GM12872 (cell line): Measurements from ENCODE around the gene SNPH.

Source experiments
- TF ChIP-seq, protein P1 (sequence below): IDR thresholded peaks from 3 replicates; pipeline ENCODE4 v1.5.1; 2011; ENCODE audit warnings: low read depth, mild to moderate bottlenecking, low read length, moderate library complexity; ENCODE audit not compliant: insufficient read depth

Gene SNPH

GRCh38 chr20:1331101-1331500 is 65.0 kb downstream of the SNPH start:
- TF ChIP-seq, protein P1, sequence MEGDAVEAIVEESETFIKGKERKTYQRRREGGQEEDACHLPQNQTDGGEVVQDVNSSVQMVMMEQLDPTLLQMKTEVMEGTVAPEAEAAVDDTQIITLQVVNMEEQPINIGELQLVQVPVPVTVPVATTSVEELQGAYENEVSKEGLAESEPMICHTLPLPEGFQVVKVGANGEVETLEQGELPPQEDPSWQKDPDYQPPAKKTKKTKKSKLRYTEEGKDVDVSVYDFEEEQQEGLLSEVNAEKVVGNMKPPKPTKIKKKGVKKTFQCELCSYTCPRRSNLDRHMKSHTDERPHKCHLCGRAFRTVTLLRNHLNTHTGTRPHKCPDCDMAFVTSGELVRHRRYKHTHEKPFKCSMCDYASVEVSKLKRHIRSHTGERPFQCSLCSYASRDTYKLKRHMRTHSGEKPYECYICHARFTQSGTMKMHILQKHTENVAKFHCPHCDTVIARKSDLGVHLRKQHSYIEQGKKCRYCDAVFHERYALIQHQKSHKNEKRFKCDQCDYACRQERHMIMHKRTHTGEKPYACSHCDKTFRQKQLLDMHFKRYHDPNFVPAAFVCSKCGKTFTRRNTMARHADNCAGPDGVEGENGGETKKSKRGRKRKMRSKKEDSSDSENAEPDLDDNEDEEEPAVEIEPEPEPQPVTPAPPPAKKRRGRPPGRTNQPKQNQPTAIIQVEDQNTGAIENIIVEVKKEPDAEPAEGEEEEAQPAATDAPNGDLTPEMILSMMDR, result no peak

DNA sequence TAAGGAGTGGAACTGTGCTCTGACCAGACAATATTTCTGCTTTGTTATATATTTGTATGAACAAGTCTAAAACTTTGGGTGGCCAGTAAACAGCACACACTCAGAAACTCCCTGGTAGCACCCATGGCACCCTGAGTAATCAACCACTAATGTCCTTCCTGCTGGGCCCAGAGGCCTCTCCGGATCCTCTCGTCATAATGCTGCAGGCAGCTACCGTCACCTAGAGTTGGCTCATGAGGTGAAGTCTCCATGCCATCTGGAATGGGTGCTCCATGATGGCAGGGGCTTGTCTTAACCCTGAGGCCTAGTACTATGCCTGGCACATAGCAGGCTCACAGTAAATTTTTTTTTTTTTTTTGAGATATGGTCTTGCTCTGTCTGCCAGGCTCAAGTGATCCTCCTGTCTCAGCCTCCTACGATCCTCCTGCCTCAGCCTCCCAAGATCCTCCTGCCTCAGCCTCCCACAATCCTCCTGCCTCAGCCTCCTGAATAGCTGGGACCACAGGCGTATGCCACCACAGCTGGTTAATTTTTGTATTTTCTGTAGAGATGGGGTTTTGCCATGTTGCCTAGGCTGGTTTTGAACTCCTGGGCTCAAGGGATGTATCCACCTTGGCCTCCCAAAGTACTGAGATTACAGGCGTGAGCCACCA is 65.8 kb downstream of the SNPH start:
- TF ChIP-seq, protein P1, result no peak

DNA sequence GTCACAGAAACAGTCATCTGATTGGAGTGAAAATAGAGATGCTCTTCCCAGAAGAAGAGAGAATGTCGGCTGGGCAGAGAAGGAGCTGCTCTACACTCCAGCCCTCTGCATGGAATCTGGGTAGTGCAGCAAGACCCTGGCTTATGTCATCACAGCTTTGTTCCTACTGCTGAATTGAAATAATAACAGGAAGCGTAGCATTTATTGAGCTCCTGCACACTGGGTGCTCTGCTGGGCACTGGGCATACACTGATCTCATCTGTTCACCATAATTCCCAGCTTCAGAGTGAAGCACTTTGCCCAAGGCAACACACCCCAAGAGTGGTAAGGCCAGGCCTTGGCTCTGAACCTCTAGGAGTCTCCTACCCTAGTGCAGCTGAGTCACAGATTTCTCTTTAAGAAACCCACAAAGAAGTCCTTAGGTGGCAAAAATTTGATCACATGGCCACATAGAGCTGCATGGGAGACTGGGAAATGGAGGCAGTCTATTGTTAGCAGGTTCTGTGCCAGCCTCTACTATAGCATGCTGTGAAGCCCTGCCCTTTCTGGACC is 66.7 kb downstream of the SNPH start:
- TF ChIP-seq, protein P1, result no peak

DNA sequence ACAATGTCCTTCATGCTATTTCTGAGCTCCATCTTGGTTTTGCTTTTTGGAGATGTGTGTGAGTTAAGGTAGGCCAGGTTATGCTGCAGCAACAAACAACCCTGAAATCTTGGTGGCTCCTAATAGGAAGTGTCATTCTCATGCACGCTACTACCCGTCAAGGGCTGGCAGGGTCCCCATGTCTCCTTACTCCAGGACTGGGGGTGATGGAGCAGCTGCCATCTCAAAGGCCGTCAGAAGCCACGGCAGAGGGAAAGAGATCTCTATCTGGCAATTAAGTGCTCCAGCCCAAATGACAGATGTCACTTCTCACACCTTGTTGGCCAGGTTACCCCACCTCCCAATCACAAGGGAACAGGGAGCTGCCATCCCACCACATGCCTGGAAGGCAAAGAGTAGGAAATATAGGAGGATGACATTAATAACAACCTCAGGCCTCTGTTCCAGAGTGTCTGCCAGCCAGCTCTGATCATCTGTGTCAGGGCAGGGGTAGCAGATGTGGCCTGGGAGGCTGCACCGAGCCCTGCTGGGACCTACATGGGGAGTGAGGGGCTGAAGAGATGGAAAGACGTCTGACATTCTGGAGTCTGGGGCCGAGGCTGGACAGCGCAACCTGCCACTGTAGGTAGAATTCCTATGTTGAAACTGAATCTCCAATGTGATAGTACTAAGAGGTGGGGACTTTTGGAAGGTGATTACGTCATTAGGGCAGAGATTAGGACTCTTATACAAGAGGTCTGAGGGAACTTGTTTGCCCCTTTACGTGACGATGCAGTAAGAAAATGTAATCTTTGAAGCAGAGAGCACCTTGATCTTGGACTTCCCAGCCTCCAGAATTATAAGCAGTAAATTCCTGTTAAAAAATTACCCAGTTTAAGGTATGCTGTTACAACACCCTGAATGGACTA is 67.6 kb downstream of the SNPH start:
- TF ChIP-seq, protein P1, result no peak

DNA sequence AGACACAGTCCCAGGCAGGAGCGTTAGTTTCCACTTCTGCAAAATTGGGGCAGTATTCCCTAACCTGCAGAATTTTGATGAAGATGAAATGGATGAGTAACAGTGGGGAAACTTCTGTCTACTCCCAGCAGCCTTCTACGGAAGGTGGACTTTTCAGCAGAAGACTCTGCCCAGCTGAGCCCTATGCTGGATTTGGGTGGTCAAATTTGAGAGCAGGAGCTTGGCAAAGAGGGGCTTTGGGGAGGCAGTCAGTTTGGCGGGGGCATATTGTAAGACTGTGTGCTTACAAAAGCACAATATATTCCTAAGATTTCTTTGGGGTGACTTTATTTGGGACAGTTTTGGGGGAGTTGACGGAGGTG is 68.3 kb downstream of the SNPH start:
- TF ChIP-seq, protein P1, result no peak

GRCh38 chr20:1334761-1335160 is 68.7 kb downstream of the SNPH start:
- TF ChIP-seq, protein P1, result 0 out of 3 replicates have a peak, but pooled peaks have one; percentile 15

DNA sequence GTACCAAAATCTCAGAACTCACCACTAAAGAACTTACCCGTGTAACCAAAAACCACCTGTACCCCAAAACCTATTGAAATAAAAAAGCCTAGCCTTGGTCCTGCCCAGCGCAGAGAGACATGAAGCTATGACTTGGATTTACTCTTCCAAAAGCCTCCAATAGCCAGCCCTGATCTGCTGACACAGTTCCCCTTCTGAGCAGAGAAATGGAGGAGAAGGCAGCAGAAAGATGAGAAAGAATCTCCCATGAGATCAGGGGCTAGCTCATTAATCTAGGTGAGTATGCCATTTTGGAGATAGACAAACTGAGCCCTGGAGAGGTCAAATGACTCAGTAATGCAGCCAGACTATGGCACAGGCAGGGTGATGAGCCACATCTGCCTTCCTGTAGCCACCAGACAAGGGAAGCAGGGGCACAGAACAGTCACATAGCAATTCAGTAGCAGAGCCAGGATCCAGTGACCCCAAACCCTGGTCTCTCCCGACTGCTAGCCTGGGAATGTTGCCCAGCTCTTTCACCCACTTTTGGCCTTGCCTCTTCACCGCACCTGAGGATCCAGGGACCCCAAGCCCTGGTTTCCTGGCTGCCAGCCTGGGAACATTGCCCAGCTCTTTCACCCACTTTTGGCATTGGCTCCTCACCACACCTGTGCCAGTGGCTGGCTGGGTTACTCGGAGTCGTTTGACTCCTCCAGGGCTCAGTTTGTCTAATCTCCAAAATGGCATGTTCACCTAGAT is 70.0 kb downstream of the SNPH start:
- TF ChIP-seq, protein P1, result no peak
